Stimulated activated CD4-positive, alpha-beta T cell treated with anti-CD3 and anti-CD28 coated beads, Interleukin-15, amount 100 ng/mL, for 24 hours (primary cell): ENCODE data around the gene CPLANE2.
A peak's percentile ranks its signal among the peaks of the same experiment; 100 is the strongest.
"Not testable (repeated sequence)": the region's sequence is repeated elsewhere in the genome, so short reads cannot be mapped to it uniquely, and the experiment has no call there.

Experiments used
- DNase-seq: peaks from one replicate; pipeline ENCODE4 v3.0.0-alpha.2; 2020

CPLANE2 gene

DNA sequence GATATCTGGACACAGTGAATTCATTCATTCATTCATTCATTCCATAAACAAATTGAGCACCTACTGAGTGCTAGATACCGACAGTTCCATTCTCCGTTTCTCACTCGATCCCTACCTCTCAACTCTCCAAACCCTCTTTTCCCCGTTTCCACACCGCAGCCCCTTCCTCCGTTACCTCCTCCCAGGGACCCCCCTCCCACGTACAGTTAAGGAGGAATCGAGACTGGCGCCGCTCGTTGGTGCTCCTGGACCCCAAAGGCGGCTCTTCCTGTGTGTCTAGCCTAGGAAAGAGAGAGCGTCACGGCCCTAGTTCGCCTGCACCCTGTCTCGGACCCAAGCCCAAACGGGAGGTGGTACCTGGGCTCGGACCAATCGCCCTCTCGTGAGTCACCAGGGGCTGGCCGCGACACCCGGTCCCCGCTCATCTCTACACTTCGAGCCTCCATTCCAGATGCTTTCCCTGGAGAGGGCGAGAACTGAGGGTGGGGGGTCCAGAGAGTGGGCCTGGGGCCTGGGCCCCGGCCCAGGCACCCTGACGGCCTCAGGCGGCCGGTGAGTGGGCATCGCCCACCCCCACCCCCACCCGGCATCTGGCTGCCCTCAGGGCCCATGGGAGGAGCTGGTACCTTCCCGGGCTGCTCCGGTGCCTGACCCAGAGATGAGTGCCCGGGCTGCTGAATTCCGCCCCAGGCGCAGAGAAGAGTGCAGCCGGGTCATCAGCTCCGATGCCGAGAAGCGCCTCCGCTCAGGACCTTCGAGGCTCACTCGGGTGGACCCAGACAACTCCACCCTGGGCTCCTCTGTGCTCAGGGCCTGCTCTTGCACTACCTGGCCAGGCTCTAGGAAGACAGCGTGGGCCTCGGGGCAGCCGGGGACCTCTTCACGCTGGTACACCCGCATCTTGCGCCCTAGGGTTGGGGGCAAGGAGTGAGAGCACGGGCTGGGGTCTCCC lies 29.4 kb downstream of the CPLANE2 start:
- DNase-seq, result no peak

DNA sequence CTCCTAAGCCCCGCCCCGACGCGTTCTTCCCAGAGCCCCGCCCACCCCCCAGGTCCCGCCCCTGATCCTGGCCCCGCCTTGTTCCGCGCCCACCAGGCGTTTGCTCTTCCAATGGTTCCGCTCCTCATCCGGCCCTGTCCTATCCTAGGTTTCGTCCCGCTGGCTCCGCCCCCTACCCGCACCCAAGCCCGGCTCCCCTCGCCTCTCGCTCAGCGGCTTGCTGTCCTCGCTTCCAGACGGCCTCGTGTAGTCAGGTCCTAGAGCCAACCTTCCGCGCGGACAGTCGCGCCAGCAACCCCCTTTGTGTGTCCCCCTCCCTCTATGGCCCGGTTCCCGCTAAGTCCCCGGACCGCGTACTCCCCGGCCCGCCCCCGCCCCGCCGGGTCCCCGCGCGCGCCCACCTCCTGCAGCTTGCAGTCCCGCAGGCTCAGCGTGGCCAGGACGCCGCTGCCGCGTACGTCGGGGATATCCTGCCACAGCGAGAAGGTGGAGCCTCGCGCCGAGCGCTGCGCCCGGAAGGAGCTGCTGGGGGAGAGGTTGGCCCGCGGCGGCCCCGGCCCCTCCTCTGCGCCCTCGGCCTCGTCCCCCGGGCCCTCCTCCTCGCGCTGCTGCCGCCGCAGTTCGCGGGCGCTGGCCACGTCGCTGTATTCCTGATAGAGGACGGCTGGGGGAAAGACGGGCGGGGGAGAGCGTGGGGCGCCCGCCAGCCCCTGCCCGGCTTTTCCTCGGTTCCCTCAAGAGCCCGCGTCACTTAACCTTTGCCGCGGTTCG lies 30.3 kb downstream of the CPLANE2 start:
- peak; percentile 97 for DNase-seq

DNA sequence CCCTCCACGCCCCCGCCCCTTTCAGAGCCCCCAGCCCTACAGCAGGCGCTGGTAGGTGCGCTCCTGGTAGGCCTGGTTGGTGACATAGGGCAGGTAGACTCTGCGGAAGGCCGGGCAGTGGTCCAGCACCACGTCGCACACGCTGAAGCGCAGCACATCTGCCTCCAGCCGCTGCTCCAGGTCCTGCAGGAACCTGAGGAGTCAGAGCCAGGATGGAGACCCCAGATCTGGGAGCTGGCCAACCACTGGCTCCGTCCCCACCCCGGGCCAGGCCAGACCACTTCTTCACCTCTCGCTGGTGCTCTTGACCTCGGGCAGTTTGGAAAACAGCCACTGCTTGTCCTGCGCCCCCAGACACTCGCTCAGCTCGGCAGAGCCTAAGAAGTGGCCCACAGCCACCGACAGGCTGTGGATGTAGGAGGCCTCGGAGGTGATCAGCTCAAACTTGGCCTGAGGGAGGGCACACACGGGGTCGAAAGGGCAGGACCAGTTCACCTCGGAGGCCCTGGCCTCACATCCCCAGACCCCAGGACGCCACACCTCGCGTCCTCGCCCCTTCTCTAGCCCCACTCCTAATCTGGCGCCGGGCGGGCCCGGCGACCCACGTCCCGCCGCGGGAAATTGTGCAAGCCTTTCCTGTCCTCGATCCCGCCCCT lies 31.0 kb downstream of the CPLANE2 start:
- no peak for DNase-seq

DNA sequence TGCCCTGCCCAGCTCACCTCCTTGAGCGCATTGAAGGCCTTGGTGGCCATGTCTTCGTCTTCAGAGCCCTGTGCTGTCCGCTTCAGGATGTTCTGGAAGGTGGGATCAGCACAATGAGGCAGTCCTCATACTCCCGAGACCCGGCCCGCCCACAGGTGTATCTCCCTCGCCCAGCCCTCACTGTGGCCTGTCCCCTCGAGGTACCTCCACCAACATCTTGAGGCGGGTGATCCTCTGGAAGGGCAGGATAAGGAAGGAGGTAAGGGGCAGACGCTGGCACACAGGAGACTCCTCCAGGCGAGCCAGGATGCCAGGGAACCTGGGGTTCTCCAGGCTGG lies 31.7 kb downstream of the CPLANE2 start:
- DNase-seq, result no peak

DNA sequence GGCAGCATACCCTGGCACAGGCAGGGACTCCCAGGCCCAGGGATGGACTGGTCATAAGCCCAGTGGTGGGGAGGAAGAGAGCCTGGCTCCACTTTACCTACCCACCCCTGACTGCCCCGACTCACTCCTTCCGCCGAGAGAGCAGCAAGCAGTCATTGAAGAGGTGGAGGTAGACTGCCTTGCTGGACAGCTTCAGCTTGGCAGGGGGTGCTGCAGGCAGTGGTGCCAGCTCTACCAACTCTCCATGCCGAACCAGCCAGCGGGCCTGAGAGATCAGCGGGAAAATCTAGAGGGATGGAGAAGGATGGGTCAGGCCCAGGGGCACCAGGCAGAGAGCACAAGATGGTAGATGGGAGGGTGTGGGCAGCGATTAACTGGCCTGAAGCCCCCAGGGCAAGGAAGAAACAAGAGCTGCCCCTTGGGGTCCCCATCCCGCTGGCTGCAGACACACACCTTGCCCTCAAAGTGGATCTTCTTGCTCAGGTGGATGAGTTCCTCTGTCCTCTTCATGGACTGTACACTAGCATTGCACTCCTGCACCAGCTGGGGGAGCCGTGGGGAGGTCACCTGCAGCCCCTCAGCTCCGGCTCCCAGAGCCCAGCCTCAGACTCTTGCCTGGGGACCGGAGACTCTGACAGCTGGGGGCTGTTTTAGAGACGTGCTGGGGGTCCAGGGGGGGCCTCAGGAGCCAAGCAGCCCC lies 32.2 kb downstream of the CPLANE2 start:
- peak; percentile 52 for DNase-seq

DNA sequence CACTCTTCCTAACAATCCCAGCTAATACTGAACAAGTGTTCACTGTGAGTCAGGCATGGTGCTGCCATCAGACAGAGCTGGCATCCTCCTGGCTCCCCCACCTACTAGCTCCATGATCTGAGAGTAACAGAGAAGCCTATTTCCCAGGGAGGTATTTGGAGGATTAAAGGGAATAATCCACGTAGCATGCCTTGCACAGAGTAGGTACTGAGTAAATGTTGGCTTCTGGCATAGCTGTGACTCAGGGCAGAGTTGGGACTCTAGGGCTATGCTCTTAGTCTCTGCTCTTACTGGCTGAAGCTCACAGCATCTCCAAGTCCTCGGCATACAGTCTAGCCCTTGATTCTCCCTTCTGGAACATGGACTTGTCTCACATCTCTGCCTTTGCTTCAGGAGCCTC lies 32.8 kb downstream of the CPLANE2 start:
- DNase-seq, result no peak

DNA sequence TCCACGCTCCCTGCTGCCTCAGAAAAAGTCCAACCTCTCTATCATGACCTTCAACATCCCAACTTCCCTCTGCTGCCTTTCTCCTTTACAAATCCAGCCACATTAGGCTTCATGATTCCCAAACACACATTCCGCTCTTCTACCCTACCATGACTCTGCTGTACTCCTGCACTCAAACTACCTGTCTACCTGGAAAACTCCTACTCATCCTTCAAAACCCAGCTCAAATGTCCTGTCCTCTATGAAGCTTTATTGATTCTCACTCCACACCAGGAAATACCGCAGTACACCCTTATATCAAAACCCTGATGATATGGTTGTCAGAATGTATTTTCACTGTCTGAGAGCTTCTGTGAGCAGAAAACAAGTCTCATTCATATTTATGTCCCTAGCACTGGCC lies 33.4 kb downstream of the CPLANE2 start:
- DNase-seq, result no peak

DNA sequence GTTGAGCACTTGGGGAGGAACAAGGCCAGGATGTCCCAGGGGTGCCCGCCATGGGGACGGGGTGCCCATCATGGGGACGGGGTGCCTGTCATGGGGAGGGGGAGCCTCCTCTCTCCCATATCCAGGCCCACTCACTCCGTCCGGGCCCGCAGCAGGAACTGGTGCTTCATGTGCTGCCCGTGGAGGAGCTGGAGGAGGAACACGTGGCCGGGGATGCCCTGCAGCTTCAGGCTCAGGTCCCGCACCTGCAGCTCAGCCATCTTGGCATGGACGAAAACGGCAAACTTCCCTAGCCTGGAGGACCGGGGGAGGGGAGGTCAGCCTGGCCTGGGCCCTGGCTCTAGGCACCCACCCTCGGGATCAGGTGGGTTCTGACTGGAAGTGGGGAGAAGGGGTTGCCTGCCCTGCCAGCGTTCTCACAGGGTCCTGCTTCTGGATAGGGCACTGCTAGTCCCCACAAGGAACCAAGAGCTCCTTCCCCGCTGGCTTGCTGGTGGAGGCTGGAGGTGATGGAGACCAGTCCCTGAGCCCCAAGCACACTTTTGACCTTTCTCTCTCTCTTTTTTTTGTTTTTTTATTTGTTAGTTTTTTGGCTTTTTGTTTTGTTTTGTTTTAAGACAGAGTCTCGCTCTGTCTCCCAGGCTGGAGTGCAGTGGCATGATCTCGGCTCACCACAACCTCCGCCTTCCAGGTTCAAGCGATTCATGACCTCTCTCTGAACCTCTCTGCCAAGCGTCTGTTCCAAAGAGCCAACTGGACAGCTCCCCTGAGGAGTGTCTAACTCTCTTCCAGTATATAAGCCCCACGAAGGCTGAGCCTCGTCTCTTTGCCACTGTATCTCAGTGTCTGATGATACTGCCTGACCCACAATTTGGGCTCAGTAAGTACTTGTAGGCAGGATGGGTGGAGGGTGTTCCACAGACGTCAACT lies 34.4 kb downstream of the CPLANE2 start:
- DNase-seq, result no peak

DNA sequence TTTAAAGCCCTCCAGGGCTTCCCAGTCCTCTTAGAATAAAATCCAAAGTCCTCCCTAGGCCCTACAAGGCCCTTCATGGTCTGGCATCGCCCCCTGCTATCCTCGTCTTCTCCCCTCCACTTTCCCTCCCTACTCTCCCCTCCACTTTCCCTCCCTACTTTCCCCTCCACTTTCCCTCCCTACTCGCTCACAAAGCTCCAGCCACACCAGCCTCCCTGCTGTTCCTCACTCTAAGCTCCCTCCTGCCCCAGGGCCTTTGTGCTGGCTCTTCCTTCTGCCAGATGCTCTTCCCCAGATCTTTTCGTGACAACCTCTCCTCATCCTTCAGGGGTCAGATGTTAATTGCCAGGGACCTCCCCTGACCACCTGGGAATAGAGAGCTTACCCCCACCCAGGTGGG lies 37.3 kb downstream of the CPLANE2 start:
- DNase-seq, result no peak

- no peak for DNase-seq
Observed at GRCh38 chr1:16199157-16199501, 37.9 kb downstream of the CPLANE2 start.

DNA sequence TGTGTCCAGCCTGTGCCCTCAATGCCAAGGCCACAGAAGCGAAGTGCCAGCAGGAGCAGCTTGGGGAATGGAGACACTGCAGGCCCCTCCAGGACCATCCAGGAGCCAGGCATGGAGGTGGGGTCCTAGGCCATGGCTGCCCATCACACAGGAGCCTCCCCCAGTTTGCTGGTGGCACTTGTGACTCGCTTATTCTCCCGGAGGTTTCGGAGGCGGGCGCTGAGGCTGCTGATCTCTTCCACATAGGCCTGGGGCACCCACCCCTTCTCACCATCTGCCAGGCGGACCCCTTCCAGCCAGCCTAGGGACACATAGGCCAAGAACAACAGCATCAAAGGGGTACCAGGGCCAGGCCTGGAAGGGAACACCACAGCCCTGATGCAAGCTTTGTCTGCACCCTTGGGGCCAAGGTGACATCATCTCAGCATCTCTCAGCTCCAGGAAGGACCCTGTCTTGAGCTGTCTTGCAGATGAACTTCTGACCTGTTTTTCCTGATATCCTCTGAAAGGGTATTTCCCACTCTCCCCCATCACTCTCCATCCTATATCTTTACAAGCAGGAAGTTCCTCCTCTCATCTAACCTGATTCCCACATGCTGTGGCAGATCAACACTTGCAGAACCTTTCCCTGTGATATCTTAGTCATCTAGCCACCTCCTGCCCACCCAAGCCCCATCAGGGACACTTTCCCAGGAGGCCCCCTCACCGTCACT lies 38.4 kb downstream of the CPLANE2 start:
- no peak for DNase-seq

DNA sequence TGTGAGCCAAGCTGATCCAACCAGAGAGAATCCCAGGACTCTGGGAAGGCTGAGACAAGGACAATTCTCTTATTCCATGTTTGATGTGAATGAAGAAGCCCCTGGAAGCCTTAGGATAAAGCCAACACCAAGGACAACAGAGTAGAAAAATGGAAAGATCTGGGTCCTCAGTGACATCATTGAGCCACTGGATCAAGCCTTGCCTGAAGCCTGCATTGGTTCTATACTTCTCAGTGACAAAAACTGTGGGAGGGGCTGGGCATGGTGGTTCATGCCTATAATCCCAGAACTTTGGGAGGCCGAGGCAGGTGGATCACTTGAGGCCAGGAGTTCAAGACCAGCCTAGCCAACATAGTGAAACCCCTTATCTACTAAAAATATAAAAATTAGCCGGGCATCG lies 40.1 kb downstream of the CPLANE2 start:
- no peak for DNase-seq

- DNase-seq, result not testable (repeated sequence)
Observed at GRCh38 chr1:16196139-16196538, 40.8 kb downstream of the CPLANE2 start.

DNA sequence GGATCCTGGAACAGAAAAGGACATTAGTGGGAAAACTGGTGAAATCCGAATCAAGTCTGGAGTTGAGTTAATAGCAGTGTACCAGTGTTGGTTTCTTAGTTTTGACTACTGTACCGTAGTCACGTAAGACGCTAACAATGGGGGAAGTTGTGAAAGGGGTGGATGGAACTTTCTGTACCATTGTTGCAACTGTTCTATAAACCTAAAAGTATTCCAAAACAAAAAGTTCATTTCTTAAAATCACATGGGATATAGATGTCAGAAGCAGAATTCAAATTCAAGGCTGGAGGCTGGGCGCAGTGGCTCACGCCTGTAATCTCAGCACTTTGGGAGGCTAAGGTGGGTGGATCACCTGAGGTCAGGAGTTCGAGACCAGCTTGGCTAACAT lies 41.5 kb downstream of the CPLANE2 start:
- no peak for DNase-seq

GRCh38 chr1:16191916-16192546 lies 45.0 kb downstream of the CPLANE2 start:
- DNase-seq, result no peak

DNA sequence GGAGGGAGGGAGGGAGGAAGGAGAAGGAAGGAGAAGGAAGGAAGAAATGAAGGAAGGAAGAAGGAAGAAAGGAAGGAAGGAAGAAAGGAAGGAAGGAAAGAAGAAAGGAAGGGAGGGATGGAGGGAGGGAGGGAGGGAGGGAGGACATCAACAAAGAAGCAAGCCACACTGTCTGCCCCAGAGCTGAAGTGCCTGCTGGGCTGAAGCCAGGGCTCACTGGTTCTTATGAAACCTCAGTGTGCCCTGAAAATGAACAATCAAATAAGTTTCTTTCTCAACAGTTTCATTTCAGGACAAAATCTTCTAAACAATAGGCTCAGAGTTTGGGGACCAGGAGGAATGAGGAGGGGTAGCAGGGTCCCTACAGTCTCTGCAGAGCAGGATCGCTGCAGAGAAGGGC lies 45.7 kb downstream of the CPLANE2 start:
- DNase-seq, result no peak

DNA sequence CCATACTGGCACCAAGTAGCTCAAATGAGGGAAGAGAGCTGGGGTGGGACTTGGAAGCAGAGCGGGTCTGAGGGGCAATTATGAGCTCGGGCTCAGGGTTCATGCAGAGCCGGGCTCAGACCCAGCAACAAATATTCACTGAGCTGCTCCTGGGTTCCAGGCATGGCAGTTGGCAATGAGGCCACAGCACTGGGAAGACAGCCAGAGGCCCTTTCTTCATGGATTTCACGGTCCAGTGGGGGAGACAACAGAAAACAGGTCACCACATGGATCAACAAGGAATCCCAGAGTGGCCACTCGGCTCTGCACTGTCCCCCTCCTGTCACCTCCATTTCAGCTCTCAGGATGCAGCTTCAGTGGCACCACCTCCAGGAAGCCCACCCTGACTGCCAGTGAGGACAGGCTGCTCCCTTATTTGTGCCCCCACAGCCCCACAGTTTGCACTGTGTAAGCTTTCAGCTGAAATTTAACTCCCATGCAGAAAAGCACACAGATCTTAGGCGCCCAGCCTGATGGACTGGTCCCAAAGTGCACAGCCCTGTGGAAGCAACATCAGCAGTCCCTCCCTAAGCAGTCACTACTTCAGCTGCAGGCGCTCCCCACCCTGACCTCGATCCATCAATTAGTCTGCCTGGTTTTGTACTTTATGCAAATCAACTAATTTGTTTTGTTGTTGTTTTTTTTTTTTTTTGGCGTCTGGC lies 46.9 kb downstream of the CPLANE2 start:
- no peak for DNase-seq

DNA sequence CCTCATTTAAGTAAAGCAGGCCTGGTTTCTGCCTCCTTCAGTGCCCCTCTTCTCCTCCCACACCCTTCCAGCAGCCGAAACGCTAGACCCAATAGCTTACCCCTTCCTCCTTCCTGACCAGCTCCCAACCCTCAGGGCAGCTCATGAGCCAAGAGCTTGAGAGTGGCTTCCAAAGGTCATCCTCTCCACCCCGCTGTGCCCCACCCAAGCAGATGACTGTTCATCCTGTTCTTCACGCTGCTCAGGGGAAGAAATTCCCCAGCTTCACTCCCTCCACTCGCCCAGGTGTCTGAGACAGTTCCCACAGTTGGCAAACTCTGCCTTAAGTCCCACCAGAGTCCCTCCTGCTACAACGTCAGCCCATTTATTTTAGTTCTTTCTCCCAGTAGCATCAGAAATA lies 48.0 kb downstream of the CPLANE2 start:
- no peak for DNase-seq

DNA sequence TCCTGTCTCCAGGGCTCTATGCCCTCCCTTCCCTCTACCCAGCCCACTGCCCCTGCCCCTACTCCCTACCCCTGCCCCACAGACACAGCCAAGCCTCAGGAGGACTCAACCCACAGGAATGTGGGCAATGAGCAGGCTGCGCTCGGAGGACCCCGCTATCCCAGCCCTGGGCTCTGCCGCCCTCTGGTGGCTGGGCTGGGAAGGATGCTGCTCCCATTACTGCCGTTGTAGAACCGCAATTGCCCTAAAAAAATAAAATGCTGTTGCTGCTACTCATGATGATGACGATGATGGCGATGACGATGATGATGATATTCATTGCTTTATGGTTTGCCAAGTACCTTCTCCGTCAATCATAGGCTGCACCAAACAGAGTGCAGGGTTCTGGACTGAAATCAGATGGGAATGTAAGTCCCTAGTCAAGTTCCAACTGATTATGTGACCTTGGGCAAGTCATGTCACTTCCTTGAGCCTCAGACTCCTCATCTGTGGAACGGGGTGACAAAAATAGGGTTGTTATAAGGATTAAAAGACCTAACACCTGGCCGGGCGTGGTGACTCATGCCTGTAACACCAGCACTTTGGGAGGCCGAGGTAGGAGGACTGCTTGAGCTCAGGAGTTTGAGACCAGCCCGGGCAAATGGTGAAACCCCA lies 49.1 kb downstream of the CPLANE2 start:
- peak; percentile 82 for DNase-seq
